HL-60 (cell line): Measurements from ENCODE around the gene HEATR1.

Source experiments
- DNase-seq, 2 experiments: peaks; one replicate each; pipeline ENCODE4 v3.0.0-alpha.2; 2010 to 2020; ENCODE audit warnings: low read depth in 1 of 2, low spot score in 1 of 2
- H3K27ac ChIP-seq: fragments of 250-450 bp; sonication (Bioruptor Pico); replicated peaks from 2 replicates; pipeline ENCODE4 v1.5.1; 2020; ENCODE audit warnings: mild to moderate bottlenecking, moderate library complexity
- H3K27me3 ChIP-seq: fragments of 250-450 bp; sonication (Bioruptor Pico); 2 replicates; pipeline ENCODE4 v1.5.1; 2021; ENCODE audit warnings: mild to moderate bottlenecking, moderate library complexity; ENCODE audit not compliant: insufficient read depth, poor library complexity, severe bottlenecking
- H3K4me3 ChIP-seq: replicated peaks from 2 replicates; pipeline ENCODE4 v1.5.1; 2011; ENCODE audit warnings: mild to moderate bottlenecking, control low read depth, low read length; ENCODE audit not compliant: insufficient read depth
- CTCF ChIP-seq: IDR thresholded peaks from one replicate; pipeline ENCODE4 v1.5.1; 2011; ENCODE audit warnings: low read length, control low read depth, inconsistent platforms; ENCODE audit not compliant: insufficient read depth
- GABPA ChIP-seq: IDR thresholded peaks from 2 replicates; pipeline ENCODE4 v1.6.1; 2012; ENCODE audit warnings: low read depth
- POLR2AphosphoS5 ChIP-seq: IDR thresholded peaks from 2 replicates; pipeline ENCODE4 v1.6.1; 2012; ENCODE audit warnings: low read depth
- REST ChIP-seq: IDR thresholded peaks from 2 replicates; pipeline ENCODE4 v1.6.1; 2012; ENCODE audit warnings: low read depth; ENCODE audit not compliant: insufficient replicate concordance
- SPI1 ChIP-seq: IDR thresholded peaks from 2 replicates; pipeline ENCODE4 v1.6.1; 2012; ENCODE audit warnings: low read depth, mild to moderate bottlenecking, borderline replicate concordance

Gene HEATR1

DNA sequence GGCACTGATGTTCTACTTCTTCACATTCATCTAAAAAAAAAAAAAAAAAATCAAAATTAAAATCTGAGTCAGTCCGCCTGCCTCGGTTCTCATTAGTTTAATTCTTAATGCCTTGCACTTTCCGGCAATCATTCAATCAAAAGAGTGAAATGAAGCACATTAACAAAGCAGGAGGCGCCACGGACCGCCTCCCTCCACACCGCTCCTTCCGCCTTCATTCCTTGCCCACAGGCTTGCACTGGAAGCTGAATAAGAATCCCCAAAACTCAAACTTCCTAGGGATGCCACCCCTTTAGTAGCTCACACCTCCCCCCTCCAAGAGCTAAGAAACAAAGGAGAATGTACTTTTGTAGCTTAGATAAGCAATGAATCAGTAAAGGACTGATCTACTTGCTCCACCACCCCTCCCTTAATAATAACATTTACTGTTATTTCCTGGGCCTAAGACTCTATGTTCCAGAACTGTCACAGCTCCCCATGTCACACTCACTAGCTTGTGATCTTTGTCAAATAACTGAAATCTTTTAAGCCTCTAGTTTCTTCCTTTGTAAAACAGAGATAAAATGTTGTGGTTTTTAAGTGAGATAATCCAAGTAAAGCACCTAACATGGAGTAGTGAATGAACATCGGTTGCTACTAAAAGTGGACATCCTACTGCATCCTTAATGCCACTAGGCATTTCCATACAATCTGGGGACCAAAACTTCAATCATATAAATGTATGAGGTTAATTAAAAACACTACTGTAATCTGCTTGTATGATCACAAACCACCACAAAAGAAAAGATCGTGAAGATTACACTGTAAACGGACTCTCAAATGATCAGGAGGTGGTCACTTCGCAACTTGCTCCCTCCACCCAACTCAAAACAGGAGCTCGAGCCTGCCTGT lies 53.1 kb downstream of the HEATR1 start:
- no peaks in the 10 kb centered on the region for H3K27me3 ChIP-seq
- no peak for DNase-seq
- TF ChIP-seq POLR2AphosphoS5 (no peak), REST (no peak), CTCF (no peak), SPI1 (no peak), GABPA (no peak)
- H3K4me3 ChIP-seq: no peak overlapping the region
- no peak overlapping the region for H3K27ac ChIP-seq

GRCh38 chr1:236548452-236548851 lies 55.9 kb downstream of the HEATR1 start:
- no peak overlapping the region for H3K27ac ChIP-seq
- no peak for DNase-seq
- no peak for TF ChIP-seq CTCF
- TF ChIP-seq GABPA: no peak
- no peak for TF ChIP-seq REST
- TF ChIP-seq SPI1: no peak
- no peak for TF ChIP-seq POLR2AphosphoS5
- H3K4me3 ChIP-seq: no peak overlapping the region
- no peaks in the 10 kb centered on the region for H3K27me3 ChIP-seq

DNA sequence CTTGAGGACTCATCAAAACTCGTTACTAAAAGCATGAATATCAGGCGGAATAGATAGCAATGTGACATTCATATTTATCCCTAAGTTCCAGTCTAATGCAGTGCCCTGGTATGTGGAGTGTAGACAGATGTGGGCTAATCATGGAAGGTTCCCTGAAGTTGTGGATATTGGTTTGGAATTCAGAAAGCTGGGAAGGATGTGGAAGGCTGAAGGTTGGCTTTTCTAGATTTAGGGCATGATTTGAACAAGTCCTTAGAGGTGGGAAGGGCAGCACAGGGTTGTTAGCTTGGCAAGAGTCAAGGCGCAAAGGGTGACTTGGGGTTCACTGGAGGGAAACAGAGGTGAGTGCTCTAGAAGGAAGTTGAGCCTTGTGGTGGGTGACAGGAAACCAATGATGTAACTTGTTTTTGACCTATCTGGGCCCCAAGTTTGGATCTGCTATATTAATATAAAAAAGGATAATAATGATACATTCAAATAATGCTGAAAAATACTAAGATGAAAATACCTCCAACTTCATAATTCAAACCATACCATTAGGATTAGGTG lies 58.6 kb downstream of the HEATR1 start:
- DNase-seq: no peak
- no peak overlapping the region for H3K4me3 ChIP-seq
- no peaks in the 10 kb centered on the region for H3K27me3 ChIP-seq
- TF ChIP-seq SPI1 (no peak), CTCF (no peak), GABPA (no peak), POLR2AphosphoS5 (no peak), REST (no peak)
- no peak overlapping the region for H3K27ac ChIP-seq
